ENCODE measurements around the gene GPANK1. TPM values are rescaled to one million over a fixed set of nuclear protein-coding genes. Genes with fewer than 3 reads are reported as not detected.

The GPANK1 gene
- polyA plus RNA-seq, 4 donors, result 14.8 to 30.2 (median 21.7) TPM

DNA sequence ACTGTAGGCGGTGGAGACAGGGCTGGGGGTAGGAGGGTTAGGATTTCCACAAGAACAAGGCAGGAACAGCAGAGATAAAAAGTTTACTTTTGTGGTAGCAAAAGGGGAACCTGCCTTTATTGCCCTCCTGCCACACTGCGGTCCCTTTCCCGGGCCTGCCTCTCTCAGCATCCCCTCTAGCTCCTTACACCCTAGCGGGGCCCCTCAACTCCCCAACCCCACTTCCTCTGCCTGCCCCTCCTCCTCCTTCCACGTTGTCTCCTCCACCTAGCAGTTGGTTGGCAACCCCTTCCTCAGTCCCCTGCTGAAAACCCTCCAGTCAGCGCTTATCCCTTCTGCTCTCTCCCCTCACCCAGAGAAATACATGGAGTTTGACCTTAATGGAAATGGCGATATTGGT is 49.0 kb downstream of the GPANK1 start:
- Histone ChIP-seq H3K9me3 (ENCODE audit: control insufficient read depth in 2 of 2, insufficient read depth in 1 of 2, low read depth in 1 of 2, low read length in 1 of 2) (no peaks in the 10 kb centered on the region), H3K36me3 (ENCODE audit: control insufficient read depth in 3 of 3, insufficient read depth in 2 of 3, low read depth in 1 of 3, low read length in 3 of 3) (no peaks in the 10 kb centered on the region), H3K27me3 (ENCODE audit: control insufficient read depth in 3 of 3, insufficient read depth in 3 of 3, low read length in 3 of 3) (no peaks in the 10 kb centered on the region), H3K27ac (ENCODE audit: low read depth in 1 of 3, low read length in 2 of 3) (no peak overlapping the region), H3K4me3 (ENCODE audit: low read depth in 1 of 3, low read length in 3 of 3) (no peak overlapping the region), H3K4me1 (ENCODE audit: control insufficient read depth in 3 of 3, insufficient read depth in 2 of 3, low read depth in 1 of 3, low read length in 2 of 3) (peaks cover 0 to 20% (median 2%) of the 10 kb centered on the region in 3 donors)
- 51 to 72% (median 71%) methylated on average over 7 of the region's 7 CpGs for WGBS, 3 donors
- no peak for DNase-seq
- no peak for FAIRE-seq

GRCh38 chr6:31614684-31615578 is 49.9 kb downstream of the GPANK1 start, which contains the start of gene AIF1:
TSS of gene AIF1 (plus strand) at chr6:31615234. CDS start at chr6:31615330, 96 bp downstream.
- no peak for FAIRE-seq
- H3K27ac ChIP-seq (ENCODE audit: low read depth in 1 of 3, low read length in 2 of 3), result peak within 1 kb of the TSS in 2 of 3 donors; percentile 52 to 69

DNA sequence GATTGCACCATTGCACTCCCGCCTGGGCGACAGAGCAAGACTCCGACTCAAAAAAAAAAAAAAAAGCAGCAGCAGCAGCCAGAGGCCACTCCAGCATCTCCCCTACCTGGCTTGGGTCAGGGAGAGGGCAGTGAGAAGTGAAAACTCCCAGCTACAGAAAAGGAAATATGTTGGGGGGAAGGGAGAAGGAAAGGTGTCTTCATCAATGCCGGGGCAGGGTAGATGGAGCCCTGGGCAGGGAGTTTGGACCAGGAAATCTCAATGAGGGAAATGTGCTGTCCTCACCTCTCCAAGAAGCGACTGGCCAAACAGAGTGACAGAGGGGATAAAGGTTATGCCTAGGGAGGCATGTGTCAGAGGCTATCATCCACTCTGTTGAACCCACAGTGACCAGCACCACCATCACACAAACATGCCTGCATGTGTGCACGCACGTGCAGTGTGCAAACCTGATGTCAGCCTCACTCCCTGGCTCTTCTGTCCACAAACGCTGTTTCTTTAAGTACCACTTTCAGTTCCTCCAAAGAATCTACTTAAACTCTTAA is 50.6 kb downstream of the GPANK1 start:
- Histone ChIP-seq H3K27ac (ENCODE audit: low read depth in 1 of 3, low read length in 2 of 3) (peak overlapping the region in 1 of 3 donors; percentile 69), H3K9me3 (ENCODE audit: control insufficient read depth in 2 of 2, insufficient read depth in 1 of 2, low read depth in 1 of 2, low read length in 1 of 2) (no peaks in the 10 kb centered on the region), H3K27me3 (ENCODE audit: control insufficient read depth in 3 of 3, insufficient read depth in 3 of 3, low read length in 3 of 3) (no peaks in the 10 kb centered on the region), H3K4me3 (ENCODE audit: low read depth in 1 of 3, low read length in 3 of 3) (no peak overlapping the region), H3K36me3 (ENCODE audit: control insufficient read depth in 3 of 3, insufficient read depth in 2 of 3, low read depth in 1 of 3, low read length in 3 of 3) (no peaks in the 10 kb centered on the region), H3K4me1 (ENCODE audit: control insufficient read depth in 3 of 3, insufficient read depth in 2 of 3, low read depth in 1 of 3, low read length in 2 of 3) (peaks cover 0 to 20% (median 2%) of the 10 kb centered on the region in 3 donors)
- DNase-seq (peak; percentile 30 to 39), FAIRE-seq (no peak)
- 33 to 64% (median 58%) methylated on average over 8 of the region's 8 CpGs for WGBS, 3 donors

More at GRCh38 chr6:31614684-31615578, 49.9 kb downstream of the GPANK1 start, which contains the start of gene AIF1:
- WGBS, 3 donors, result 51 to 63% (median 51%) methylated on average over 6 of the region's 6 CpGs
- Histone ChIP-seq H3K4me1 (ENCODE audit: control insufficient read depth in 3 of 3, insufficient read depth in 2 of 3, low read depth in 1 of 3, low read length in 2 of 3) (peaks cover 0 to 20% (median 2%) of the 10 kb centered on the region in 3 donors), H3K27me3 (ENCODE audit: control insufficient read depth in 3 of 3, insufficient read depth in 3 of 3, low read length in 3 of 3) (no peaks in the 10 kb centered on the region), H3K4me3 (ENCODE audit: low read depth in 1 of 3, low read length in 3 of 3) (no peak within 1 kb of the TSS), H3K36me3 (ENCODE audit: control insufficient read depth in 3 of 3, insufficient read depth in 2 of 3, low read depth in 1 of 3, low read length in 3 of 3) (no peaks in the 10 kb centered on the region), H3K9me3 (ENCODE audit: control insufficient read depth in 2 of 2, insufficient read depth in 1 of 2, low read depth in 1 of 2, low read length in 1 of 2) (no peaks in the 10 kb centered on the region)
- peak; percentile 62 to 64 for DNase-seq

Other genes with a start within 250 kb of the GPANK1 start
- 1 to 10 TPM in 3 of 4 donors, under 1 TPM in 1; 0.69 to 6.1 (median 2.0) TPM for gene MICB, start 166.9 kb downstream of the GPANK1 start, polyA plus RNA-seq
- not detected for gene MCCD1, start 136.0 kb downstream of the GPANK1 start, polyA plus RNA-seq
- 100 to 1,000 TPM; 307 to 440 (median 358) TPM for gene DDX39B, start 123.0 kb downstream of the GPANK1 start, polyA plus RNA-seq
- gene ATP6V1G2, start 118.4 kb downstream of the GPANK1 start, polyA plus RNA-seq, result 1 to 10 TPM in 3 of 4 donors, under 1 TPM in 1; 0.81 to 6.3 (median 1.9) TPM
- 10 to 100 TPM; 26.2 to 47.3 (median 31.8) TPM for gene NFKBIL1, start 117.4 kb downstream of the GPANK1 start, polyA plus RNA-seq
- 1 to 10 TPM in 1 of 4 donors, under 1 TPM in 1, not detected in 2; 0.24 to 1.0 TPM for gene LTA, start 92.7 kb downstream of the GPANK1 start, polyA plus RNA-seq
- gene TNF, start 89.4 kb downstream of the GPANK1 start, polyA plus RNA-seq, result under 1 TPM in 3 of 4 donors, not detected in 1; 0.18 to 0.59 (median 0.45) TPM
- gene LTB, start 82.6 kb downstream of the GPANK1 start, polyA plus RNA-seq, result 10 to 100 TPM in 1 of 4 donors, 1 to 10 TPM in 3; 4.0 to 19.7 (median 8.0) TPM
- gene LST1, start 78.7 kb downstream of the GPANK1 start, polyA plus RNA-seq, result 10 to 100 TPM in 2 of 4 donors, 1 to 10 TPM in 2; 3.1 to 37.0 (median 14.5) TPM
- 1 to 10 TPM in 1 of 4 donors, under 1 TPM in 1, not detected in 2; 0.33 to 1.4 TPM for gene NCR3, start 72.0 kb downstream of the GPANK1 start, polyA plus RNA-seq
- gene AIF1, start 49.8 kb downstream of the GPANK1 start, polyA plus RNA-seq, result 100 to 1,000 TPM in 1 of 4 donors, 10 to 100 TPM in 2, 1 to 10 TPM in 1; 5.6 to 102 (median 48.9) TPM
- gene PRRC2A, start 44.3 kb downstream of the GPANK1 start, polyA plus RNA-seq, result 100 to 1,000 TPM in 1 of 4 donors, 10 to 100 TPM in 3; 54.6 to 104 (median 74.4) TPM
- 100 to 1,000 TPM; 193 to 381 (median 284) TPM for gene BAG6, start 12.3 kb downstream of the GPANK1 start, polyA plus RNA-seq
- gene APOM, start 9.1 kb downstream of the GPANK1 start, polyA plus RNA-seq, result 10 to 100 TPM in 1 of 4 donors, 1 to 10 TPM in 3; 7.2 to 32.8 (median 8.2) TPM
- 10 to 100 TPM; 17.3 to 29.1 (median 23.2) TPM for gene C6orf47, start 4.2 kb downstream of the GPANK1 start, polyA plus RNA-seq
- 100 to 1,000 TPM; 185 to 231 (median 206) TPM for gene CSNK2B, start 1.1 kb upstream of the GPANK1 start, polyA plus RNA-seq
- 10 to 100 TPM in 1 of 4 donors, 1 to 10 TPM in 3; 3.8 to 16.5 (median 4.2) TPM for gene LY6G5B, start 5.0 kb upstream of the GPANK1 start, polyA plus RNA-seq
- 1 to 10 TPM; 2.6 to 3.8 (median 3.1) TPM for gene LY6G5C, start 16.1 kb upstream of the GPANK1 start, polyA plus RNA-seq
- 10 to 100 TPM; 34.6 to 63.8 (median 50.3) TPM for gene ABHD16A, start 38.3 kb upstream of the GPANK1 start, polyA plus RNA-seq
- gene LY6G6F, start 41.9 kb upstream of the GPANK1 start, polyA plus RNA-seq, result under 1 TPM in 1 of 4 donors, not detected in 3; 0.12 TPM
- gene LY6G6D, start 50.4 kb upstream of the GPANK1 start, polyA plus RNA-seq, result under 1 TPM in 1 of 4 donors, not detected in 3; 0.22 TPM
- under 1 TPM in 1 of 4 donors, not detected in 3; 0.18 TPM for gene LY6G6C, start 56.7 kb upstream of the GPANK1 start, polyA plus RNA-seq
- under 1 TPM in 2 of 4 donors, not detected in 2; 0.13 to 0.59 TPM for gene MPIG6B, start 58.4 kb upstream of the GPANK1 start, polyA plus RNA-seq
- gene DDAH2, start 64.3 kb upstream of the GPANK1 start, polyA plus RNA-seq, result 10 to 100 TPM; 64.4 to 89.7 (median 76.1) TPM
- gene CLIC1, start 71.5 kb upstream of the GPANK1 start, polyA plus RNA-seq, result 100 to 1,000 TPM; 400 to 576 (median 535) TPM
- 10 to 100 TPM in 2 of 4 donors, 1 to 10 TPM in 2; 1.6 to 53.1 (median 9.2) TPM for gene MSH5, start 75.0 kb upstream of the GPANK1 start, polyA plus RNA-seq
- gene SAPCD1, start 97.7 kb upstream of the GPANK1 start, polyA plus RNA-seq, result 10 to 100 TPM in 1 of 4 donors, 1 to 10 TPM in 3; 1.4 to 15.5 (median 4.6) TPM
- 10 to 100 TPM in 1 of 4 donors, 1 to 10 TPM in 3; 2.9 to 11.9 (median 6.4) TPM for gene VWA7, start 112.3 kb upstream of the GPANK1 start, polyA plus RNA-seq
- 10 to 100 TPM; 19.9 to 42.4 (median 24.2) TPM for gene VARS1, start 130.8 kb upstream of the GPANK1 start, polyA plus RNA-seq
- gene LSM2, start 142.0 kb upstream of the GPANK1 start, polyA plus RNA-seq, result 10 to 100 TPM; 27.3 to 90.2 (median 39.3) TPM
- 1 to 10 TPM in 2 of 4 donors, under 1 TPM in 2; 0.27 to 2.6 (median 1.1) TPM for gene HSPA1L, start 150.3 kb upstream of the GPANK1 start, polyA plus RNA-seq
- gene HSPA1A, start 150.5 kb upstream of the GPANK1 start, polyA plus RNA-seq, result 10 to 100 TPM in 3 of 4 donors, 1 to 10 TPM in 1; 9.7 to 49.6 (median 25.7) TPM
- 100 to 1,000 TPM in 1 of 4 donors, 10 to 100 TPM in 3; 16.5 to 130 (median 35.0) TPM for gene HSPA1B, start 162.7 kb upstream of the GPANK1 start, polyA plus RNA-seq
- 100 to 1,000 TPM in 1 of 4 donors, 10 to 100 TPM in 3; 24.8 to 466 (median 37.4) TPM for gene NEU1, start 197.8 kb upstream of the GPANK1 start, polyA plus RNA-seq
- 100 to 1,000 TPM in 3 of 4 donors, 10 to 100 TPM in 1; 82.3 to 215 (median 130) TPM for gene SLC44A4, start 214.0 kb upstream of the GPANK1 start, polyA plus RNA-seq
- gene EHMT2, start 232.7 kb upstream of the GPANK1 start, polyA plus RNA-seq, result 10 to 100 TPM; 27.8 to 50.3 (median 37.4) TPM
- 10 to 100 TPM in 1 of 4 donors, 1 to 10 TPM in 3; 1.6 to 12.5 (median 5.2) TPM for gene ZBTB12, start 237.1 kb upstream of the GPANK1 start, polyA plus RNA-seq

All from small intestine (tissue), 7 donors.